ENCODE data around the gene TRIM15.
"Not testable (repeated sequence)": the region's sequence is repeated elsewhere in the genome, so short reads cannot be mapped to it uniquely, and the experiment has no call there.

TRIM15 gene

DNA sequence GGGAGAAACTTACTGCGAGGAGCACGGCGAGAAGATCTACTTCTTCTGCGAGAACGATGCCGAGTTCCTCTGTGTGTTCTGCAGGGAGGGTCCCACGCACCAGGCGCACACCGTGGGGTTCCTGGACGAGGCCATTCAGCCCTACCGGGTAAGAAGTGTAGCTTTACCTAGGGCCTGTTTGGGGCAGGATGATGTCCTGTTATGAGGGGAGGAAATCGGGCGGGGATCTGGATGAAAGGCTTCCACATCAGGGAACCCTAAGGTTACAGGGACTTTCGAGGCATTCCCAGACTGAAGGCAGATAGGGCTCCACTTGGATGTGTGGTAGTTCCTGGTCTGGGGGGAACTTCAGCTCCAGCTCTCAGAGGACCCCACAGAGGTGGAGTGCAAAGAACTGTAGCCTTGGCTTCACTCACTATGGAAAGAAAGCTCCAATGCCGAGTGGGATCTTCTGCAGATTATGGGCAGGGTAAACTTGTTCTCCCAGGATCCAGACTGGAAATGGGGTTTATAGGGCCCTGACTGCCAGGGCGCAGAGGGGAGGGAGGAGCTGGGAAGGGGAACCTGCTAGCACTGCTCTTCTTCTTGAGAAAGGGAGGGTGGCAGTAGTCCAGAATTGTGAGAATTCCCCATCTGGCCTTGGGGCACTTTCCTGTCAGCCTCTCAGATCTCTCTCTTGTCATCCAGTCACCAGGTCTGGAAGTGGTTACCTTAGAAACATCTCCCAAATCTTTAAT lies 740 bp downstream of the TRIM15 start:
- no peak for DNase-seq

DNA sequence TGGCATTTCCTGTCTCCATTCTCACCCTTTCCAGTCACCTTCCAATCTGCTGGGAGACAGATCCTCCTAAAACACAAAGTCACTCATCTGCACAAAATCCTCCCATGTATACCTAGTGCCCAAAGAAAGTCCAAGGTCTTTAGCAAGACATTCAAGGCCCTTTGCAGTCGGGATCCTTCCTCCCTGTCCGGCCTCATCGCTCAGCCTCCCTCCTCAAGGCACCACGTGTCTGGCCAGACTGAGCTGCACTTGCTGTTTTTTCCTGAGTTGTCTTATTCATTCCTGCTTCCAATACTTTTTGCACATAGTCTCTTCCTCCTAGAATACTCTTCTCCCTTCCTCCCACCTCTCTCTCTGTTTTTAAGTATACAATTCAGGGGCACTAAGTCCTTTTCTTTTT lies 1.4 kb downstream of the TRIM15 start:
- no peak for DNase-seq

DNA sequence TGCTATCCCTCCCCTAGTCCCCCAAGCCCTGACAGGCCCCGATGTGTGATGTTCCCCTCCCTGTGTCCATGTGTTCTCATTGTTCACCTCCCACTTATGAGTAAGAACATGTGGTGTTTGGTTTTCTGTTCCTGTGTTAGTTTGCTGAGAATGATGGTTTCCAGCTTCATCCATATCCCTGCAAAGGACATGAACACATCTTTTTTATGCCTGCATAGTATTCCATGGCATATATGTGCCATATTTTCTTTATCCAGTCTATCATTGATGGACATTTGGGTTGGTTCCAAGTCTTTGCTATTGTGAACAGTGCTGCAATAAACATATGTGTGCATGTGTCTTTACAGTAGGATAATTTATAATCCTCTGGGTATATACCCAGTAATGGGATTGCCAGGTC lies 1.9 kb downstream of the TRIM15 start:
- DNase-seq: not testable (repeated sequence)

- DNase-seq: no peak
These were observed 3.8 kb downstream of the TRIM15 start for GRCh38 chr6:30167101-30167500.

DNA sequence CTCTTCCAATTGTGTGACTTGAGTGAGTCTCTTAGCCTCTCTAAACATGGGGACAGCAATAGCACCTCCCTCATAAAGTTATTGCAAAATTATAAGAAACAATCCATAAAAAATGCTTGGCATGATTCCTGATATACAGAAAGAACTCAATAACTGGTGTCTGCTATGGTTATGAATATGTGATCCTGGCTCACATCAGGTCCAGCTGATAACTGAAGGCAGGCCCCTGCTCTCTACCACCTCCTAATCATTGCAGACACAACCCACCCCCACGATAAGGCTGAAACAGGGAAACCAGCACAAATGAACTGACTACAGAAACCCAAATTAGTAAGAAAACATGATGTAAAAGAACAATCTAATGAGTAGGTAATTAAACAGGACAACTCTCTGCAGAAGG lies 5.4 kb downstream of the TRIM15 start:
- DNase-seq: no peak

GRCh38 chr6:30169658-30170614 lies 6.6 kb downstream of the TRIM15 start:
- DNase-seq: no peak

DNA sequence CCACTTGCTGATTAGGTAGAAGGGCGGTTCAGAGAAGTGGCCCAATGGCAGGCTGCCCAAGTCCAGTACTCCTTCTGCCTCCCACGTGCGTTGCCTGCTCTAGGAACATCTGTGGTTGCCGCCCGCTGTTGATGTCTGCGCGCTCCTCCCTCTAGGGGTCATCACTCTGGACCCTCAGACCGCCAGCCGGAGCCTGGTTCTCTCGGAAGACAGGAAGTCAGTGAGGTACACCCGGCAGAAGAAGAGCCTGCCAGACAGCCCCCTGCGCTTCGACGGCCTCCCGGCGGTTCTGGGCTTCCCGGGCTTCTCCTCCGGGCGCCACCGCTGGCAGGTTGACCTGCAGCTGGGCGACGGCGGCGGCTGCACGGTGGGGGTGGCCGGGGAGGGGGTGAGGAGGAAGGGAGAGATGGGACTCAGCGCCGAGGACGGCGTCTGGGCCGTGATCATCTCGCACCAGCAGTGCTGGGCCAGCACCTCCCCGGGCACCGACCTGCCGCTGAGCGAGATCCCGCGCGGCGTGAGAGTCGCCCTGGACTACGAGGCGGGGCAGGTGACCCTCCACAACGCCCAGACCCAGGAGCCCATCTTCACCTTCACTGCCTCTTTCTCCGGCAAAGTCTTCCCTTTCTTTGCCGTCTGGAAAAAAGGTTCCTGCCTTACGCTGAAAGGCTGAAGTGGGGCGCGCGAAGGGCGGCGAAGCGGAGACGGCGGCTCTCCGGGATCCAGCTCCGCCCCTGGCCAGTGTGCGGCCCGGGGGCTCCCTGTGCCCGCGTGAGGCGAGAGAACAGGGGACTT lies 8.5 kb downstream of the TRIM15 start:
- no peak for DNase-seq

GRCh38 chr6:30172681-30173080 lies 9.3 kb downstream of the TRIM15 start:
- no peak for DNase-seq

- no peak for DNase-seq
These were observed 12.4 kb downstream of the TRIM15 start for GRCh38 chr6:30175765-30176164.

- DNase-seq: no peak
These were observed 15.5 kb downstream of the TRIM15 start for GRCh38 chr6:30178837-30179236.

- DNase-seq: no peak
These were observed 16.8 kb downstream of the TRIM15 start for GRCh38 chr6:30180145-30180544.

- no peak for DNase-seq
These were observed 21.2 kb downstream of the TRIM15 start for GRCh38 chr6:30184417-30185031.

- no peak for DNase-seq
These were observed 22.6 kb downstream of the TRIM15 start for GRCh38 chr6:30185846-30186484.

DNA sequence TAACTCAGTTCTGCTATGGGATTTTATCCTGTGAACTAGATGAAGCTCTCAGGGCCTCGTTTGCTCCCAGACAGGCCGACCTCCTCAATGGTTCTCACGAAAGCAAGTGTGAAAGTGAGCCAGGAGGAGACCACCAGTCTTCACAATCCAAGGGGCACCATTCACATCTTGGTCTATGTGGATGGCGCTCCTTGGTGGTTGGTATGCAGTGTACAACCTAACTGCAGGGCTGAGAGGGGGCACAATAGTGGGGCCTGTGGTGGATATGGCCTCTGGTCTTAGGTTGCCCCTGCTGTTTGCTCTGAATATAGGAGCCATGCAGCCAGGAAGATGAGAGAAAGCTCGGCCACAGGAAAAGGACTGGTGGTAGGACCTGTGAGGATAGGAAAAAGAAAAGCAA lies 25.2 kb downstream of the TRIM15 start:
- DNase-seq: no peak

DNA sequence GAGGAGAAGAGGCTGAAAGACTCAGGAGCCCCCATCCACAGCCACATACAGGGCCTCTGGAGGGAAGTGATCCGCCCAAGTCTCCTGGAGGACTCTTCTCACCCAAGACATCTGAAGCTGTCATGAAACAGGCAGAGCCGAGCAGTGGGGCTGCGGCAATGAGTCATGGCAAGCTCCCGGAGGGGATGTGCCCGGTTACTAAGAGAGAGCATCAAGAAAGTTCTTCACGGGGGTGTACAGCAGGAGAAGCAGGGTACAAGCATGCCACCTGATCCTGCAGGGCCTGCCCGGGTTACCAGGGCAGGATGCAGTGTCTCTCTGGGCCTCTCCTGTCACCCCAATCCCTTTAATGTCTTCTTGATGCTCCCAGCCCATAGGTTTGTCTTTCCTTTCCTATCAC lies 28.7 kb downstream of the TRIM15 start:
- no peak for DNase-seq

- no peak for DNase-seq
These were observed 31.7 kb downstream of the TRIM15 start for GRCh38 chr6:30194797-30195690.

DNA sequence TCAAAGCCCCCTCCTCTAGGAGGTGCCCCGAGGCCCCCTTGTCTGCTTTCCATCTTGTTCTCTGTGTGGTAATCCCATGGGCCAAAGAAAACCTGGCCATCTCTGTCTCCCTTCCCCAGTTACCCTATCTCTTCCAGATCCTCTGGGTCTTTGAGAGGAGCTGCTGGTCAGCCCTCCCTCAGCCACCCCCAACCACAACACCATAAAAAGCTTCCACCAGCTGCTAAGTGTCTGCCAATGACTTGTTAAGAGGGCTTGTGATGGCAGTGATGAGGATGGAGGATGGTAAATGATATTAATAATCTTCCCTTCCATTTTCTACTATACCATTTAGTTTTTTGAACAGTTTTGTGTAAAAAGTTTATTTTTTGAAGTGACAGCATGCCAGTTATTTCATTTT lies 32.6 kb downstream of the TRIM15 start:
- no peak for DNase-seq

GRCh38 chr6:30196376-30196775 lies 33.0 kb downstream of the TRIM15 start:
- DNase-seq: no peak

- no peak for DNase-seq
These were observed 35.1 kb downstream of the TRIM15 start for GRCh38 chr6:30198166-30199084.

Measured in activated gamma-delta T cell (primary cell).